Hepatocyte (in vitro differentiated cells): ENCODE results near the gene TP53TG5. TPM values are rescaled to one million over a fixed set of nuclear protein-coding genes. Genes with fewer than 3 reads are reported as not detected.
A peak's percentile ranks its signal among the peaks of the same experiment; 100 is the strongest.

ENCODE experiments used
- DNase-seq: peaks from one replicate; pipeline ENCODE4 v3.0.0-alpha.2; 2016; ENCODE audit warnings: low spot score
- H2AFZ ChIP-seq: fragments of 200-600 bp; sonication (generic); 2 replicates; pipeline ENCODE4 v1.6.0; 2016; ENCODE audit warnings: antibody characterized with exemption, mild to moderate bottlenecking
- H3K27ac ChIP-seq: fragments of 200-600 bp; sonication (generic); 2 replicates; pipeline ENCODE4 v1.5.1; 2016; ENCODE audit warnings: mild to moderate bottlenecking
- H3K27me3 ChIP-seq: fragments of 200-600 bp; sonication (generic); 2 replicates; pipeline ENCODE4 v1.6.1; 2016
- H3K36me3 ChIP-seq: fragments of 200-600 bp; sonication (generic); replicated peaks from 2 replicates; pipeline ENCODE4 v1.5.1; 2016; ENCODE audit warnings: low read depth; ENCODE audit not compliant: insufficient read depth
- H3K4me1 ChIP-seq: fragments of 200-600 bp; sonication (generic); 2 replicates; pipeline ENCODE4 v1.5.1; 2016; ENCODE audit warnings: mild to moderate bottlenecking, moderate library complexity; ENCODE audit not compliant: insufficient read depth
- H3K4me2 ChIP-seq: fragments of 200-600 bp; sonication (generic); 2 replicates; pipeline ENCODE4 v1.6.0; 2016
- H3K4me3 ChIP-seq: fragments of 200-600 bp; sonication (generic); 2 replicates; pipeline ENCODE4 v1.5.1; 2016; ENCODE audit warnings: mild to moderate bottlenecking
- H3K79me2 ChIP-seq: fragments of 200-600 bp; sonication (generic); 2 replicates; pipeline ENCODE4 v1.6.0; 2017; ENCODE audit warnings: mild to moderate bottlenecking
- H3K9me2 ChIP-seq: fragments of 200-600 bp; sonication (generic); replicated peaks from 2 replicates; pipeline ENCODE4 v1.6.0; 2017; ENCODE audit warnings: mild to moderate bottlenecking; ENCODE audit not compliant: insufficient read depth
- H3K9me3 ChIP-seq: fragments of 200-600 bp; sonication (generic); 2 replicates; pipeline ENCODE4 v1.5.1; 2016; ENCODE audit warnings: low read depth, mild to moderate bottlenecking
- H4K20me1 ChIP-seq: fragments of 200-600 bp; sonication (generic); 2 replicates; pipeline ENCODE4 v1.6.0; 2016; ENCODE audit warnings: mild to moderate bottlenecking; ENCODE audit not compliant: insufficient read depth, poor library complexity, severe bottlenecking
- EZH2 ChIP-seq: fragments of 200-600 bp; sonication (generic); IDR thresholded peaks from 2 replicates; pipeline ENCODE4 v1.6.1; 2016; ENCODE audit warnings: antibody characterized with exemption, mild to moderate bottlenecking, borderline replicate concordance
- EZH2phosphoT487 ChIP-seq: fragments of 200-600 bp; sonication (generic); IDR thresholded peaks from one replicate; pipeline ENCODE4 v1.6.1; 2018; ENCODE audit warnings: antibody characterized with exemption, mild to moderate bottlenecking, low read depth, moderate library complexity; ENCODE audit not compliant: unreplicated experiment, severe bottlenecking
- WGBS: methylation state at CpG from one replicate; pipeline ENCODE4 v1.1.6; 2016; ENCODE audit warnings: low lambda C conversion rate; ENCODE audit errors: missing lambda C conversion rate; 5-methylcytosine and 5-hydroxymethylcytosine counted together
- polyA plus RNA-seq: library from polyadenylated mRNA; unstranded; fragments of >200 nt; fragmentation: Nextera tagmentation; extraction: Ambion mirVana; gene quantifications from 2 replicates; pipeline ENCODE4 v1.2.1, GENCODE V29; 2016
- total RNA-seq: library from RNA; depleted of rRNA; stranded (reverse); fragments of >200 nt; gene quantifications from 2 replicates; pipeline ENCODE4 v1.2.3, GENCODE V29; 2014
- TF ChIP-seq, protein P1 (sequence below): fragments of 200-600 bp; sonication (generic); IDR thresholded peaks from 2 replicates; pipeline ENCODE4 v1.5.1; 2016; ENCODE audit warnings: antibody characterized with exemption, mild to moderate bottlenecking; ENCODE audit not compliant: poor library complexity

Gene TP53TG5
- total and polyA plus RNA-seq, 2 experiments from 2014 or later: not detected

DNA sequence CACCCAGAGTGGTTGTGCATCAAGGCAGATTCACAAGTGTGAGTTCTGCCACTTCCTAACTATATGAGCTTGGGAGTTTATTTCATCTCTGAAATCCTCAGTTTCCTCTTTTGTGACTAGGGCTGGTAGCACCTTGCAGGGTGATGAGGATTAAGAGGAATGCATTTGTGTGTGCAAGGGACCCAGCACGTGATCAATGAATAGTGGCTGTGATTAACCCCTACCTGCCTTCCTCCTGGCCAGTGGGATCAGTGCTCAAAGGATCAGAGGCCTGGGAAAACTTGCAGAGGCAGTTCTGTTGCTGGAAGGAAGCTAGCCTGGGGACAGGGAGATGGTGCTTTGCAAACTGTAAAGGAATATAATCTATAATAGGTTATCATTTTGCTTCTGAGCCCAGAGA is 37.2 kb downstream of the TP53TG5 start:
- H2AFZ ChIP-seq: no peak overlapping the region
- H3K4me3 ChIP-seq: no peak overlapping the region
- peaks cover 93% of the 10 kb centered on the region for H3K4me1 ChIP-seq
- peaks cover 58% of the 10 kb centered on the region for H3K79me2 ChIP-seq
- no peaks in the 10 kb centered on the region for H3K9me2 ChIP-seq
- H3K9me3 ChIP-seq: no peaks in the 10 kb centered on the region
- peak; percentile 42 for DNase-seq
- TF ChIP-seq, protein P1, sequence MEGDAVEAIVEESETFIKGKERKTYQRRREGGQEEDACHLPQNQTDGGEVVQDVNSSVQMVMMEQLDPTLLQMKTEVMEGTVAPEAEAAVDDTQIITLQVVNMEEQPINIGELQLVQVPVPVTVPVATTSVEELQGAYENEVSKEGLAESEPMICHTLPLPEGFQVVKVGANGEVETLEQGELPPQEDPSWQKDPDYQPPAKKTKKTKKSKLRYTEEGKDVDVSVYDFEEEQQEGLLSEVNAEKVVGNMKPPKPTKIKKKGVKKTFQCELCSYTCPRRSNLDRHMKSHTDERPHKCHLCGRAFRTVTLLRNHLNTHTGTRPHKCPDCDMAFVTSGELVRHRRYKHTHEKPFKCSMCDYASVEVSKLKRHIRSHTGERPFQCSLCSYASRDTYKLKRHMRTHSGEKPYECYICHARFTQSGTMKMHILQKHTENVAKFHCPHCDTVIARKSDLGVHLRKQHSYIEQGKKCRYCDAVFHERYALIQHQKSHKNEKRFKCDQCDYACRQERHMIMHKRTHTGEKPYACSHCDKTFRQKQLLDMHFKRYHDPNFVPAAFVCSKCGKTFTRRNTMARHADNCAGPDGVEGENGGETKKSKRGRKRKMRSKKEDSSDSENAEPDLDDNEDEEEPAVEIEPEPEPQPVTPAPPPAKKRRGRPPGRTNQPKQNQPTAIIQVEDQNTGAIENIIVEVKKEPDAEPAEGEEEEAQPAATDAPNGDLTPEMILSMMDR: no peak
- TF ChIP-seq EZH2: no peak
- TF ChIP-seq EZH2phosphoT487: no peak
- peak overlapping the region; percentile 96 for H3K27ac ChIP-seq
- 21% methylated on average over 1 of the region's 1 CpG for WGBS
- no peaks in the 10 kb centered on the region for H3K27me3 ChIP-seq
- H4K20me1 ChIP-seq: peaks cover 2% of the 10 kb centered on the region
- H3K4me2 ChIP-seq: peak overlapping the region; percentile 87
- no peaks in the 10 kb centered on the region for H3K36me3 ChIP-seq

DNA sequence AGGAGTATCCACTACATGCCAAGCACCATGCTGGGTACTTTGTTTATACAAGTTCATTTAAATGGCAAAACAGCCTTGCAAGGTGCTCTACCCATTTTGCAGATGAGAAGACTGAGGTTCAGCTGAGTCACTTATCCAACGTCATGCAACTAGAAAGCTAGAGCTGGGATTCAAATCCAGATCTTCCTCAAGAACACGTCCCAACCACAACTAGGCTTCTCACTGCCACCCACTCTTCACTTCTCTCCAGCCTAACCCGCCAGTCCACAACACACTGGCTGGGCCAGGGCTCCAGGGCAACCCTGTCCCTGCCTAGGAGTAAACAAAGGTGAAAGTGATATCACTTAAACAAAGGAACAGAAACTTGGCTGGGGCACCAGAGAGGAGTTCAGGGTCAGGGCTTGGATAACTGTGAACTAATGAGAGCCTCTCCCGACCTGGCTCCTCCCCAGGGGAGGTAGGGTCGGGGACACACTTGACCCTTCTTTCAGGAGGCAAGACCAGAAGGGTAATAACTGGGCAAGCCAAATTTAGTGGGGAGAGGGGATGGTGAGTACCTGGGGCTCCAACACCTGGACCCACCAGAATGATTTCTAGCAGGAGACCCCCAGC is 37.8 kb downstream of the TP53TG5 start:
- Histone ChIP-seq H3K4me1 (peaks cover 87% of the 10 kb centered on the region), H4K20me1 (peaks cover 5% of the 10 kb centered on the region), H3K9me2 (no peaks in the 10 kb centered on the region), H3K9me3 (no peaks in the 10 kb centered on the region), H3K27me3 (no peaks in the 10 kb centered on the region), H3K4me3 (no peak overlapping the region), H3K4me2 (peak overlapping the region; percentile 87), H3K36me3 (no peaks in the 10 kb centered on the region), H3K79me2 (peaks cover 58% of the 10 kb centered on the region), H3K27ac (peak overlapping the region; percentile 96), H2AFZ (no peak overlapping the region)
- WGBS: 62% methylated on average over 5 of the region's 5 CpGs
- no peak for TF ChIP-seq EZH2phosphoT487
- no peak for TF ChIP-seq EZH2
- TF ChIP-seq, protein P1: no peak
- DNase-seq: peak; percentile 32

DNA sequence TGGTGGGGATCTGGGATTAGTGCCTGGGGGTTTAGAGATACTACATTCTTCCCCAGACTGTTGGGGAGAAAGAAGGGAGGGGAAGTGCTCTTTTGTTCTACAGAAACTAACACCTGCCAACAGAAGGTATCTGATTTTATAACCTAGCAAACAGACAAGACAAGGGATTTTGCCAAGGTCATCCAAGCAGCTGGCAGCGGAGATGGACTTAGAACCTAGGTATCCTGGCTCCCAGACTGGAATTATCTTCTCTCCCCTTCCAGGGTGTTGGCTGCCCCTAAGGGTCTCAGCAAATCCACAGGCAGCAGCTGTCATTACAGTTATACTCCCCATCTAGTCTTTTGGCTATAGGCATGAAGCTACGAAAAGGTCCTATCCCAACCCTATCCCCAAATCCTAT is 38.3 kb downstream of the TP53TG5 start:
- TF ChIP-seq EZH2 (no peak), EZH2phosphoT487 (no peak)
- TF ChIP-seq, protein P1: no peak
- Histone ChIP-seq H3K79me2 (peaks cover 58% of the 10 kb centered on the region), H3K4me1 (peaks cover 82% of the 10 kb centered on the region), H3K9me3 (no peaks in the 10 kb centered on the region), H4K20me1 (peaks cover 5% of the 10 kb centered on the region), H3K4me3 (no peak overlapping the region), H3K27ac (peak overlapping the region; percentile 96), H2AFZ (no peak overlapping the region), H3K9me2 (no peaks in the 10 kb centered on the region), H3K36me3 (no peaks in the 10 kb centered on the region), H3K27me3 (no peaks in the 10 kb centered on the region), H3K4me2 (peak overlapping the region; percentile 87)
- 86% methylated on average over 2 of the region's 2 CpGs for WGBS
- no peak for DNase-seq
